GM21360 (cell line): Measurements from ENCODE around the gene CALR3.
"Not testable (repeated sequence)": the region's sequence is repeated elsewhere in the genome, so short reads cannot be mapped to it uniquely, and the experiment has no call there.

Experiments used
- ATAC-seq: cut with Tn5 transposase; IDR thresholded peaks from one replicate; pipeline ENCODE4 v1.9.1; 2021; ENCODE audit warnings: mild to moderate bottlenecking, moderate library complexity; ENCODE audit not compliant: unreplicated experiment

Gene CALR3

GRCh38 chr19:16524991-16525734 is 29.2 kb upstream of the CALR3 start:
- no peak for ATAC-seq

GRCh38 chr19:16522559-16523377 is 26.8 kb upstream of the CALR3 start:
- no peak for ATAC-seq

- no peak for ATAC-seq
Measured at GRCh38 chr19:16521715-16522289, 25.8 kb upstream of the CALR3 start.

- ATAC-seq, result no peak
Measured at GRCh38 chr19:16520986-16521624, 25.1 kb upstream of the CALR3 start.

GRCh38 chr19:16520074-16520973 is 24.4 kb upstream of the CALR3 start:
- no peak for ATAC-seq

GRCh38 chr19:16519230-16519687 is 23.3 kb upstream of the CALR3 start:
- ATAC-seq, result no peak

GRCh38 chr19:16518483-16519229 is 22.7 kb upstream of the CALR3 start:
- ATAC-seq, result no peak

- ATAC-seq, result no peak
Measured at GRCh38 chr19:16518061-16518460, 22.1 kb upstream of the CALR3 start.

- no peak for ATAC-seq
Measured at GRCh38 chr19:16516923-16517610, 21.1 kb upstream of the CALR3 start.

GRCh38 chr19:16516381-16516780 is 20.4 kb upstream of the CALR3 start:
- no peak for ATAC-seq

- ATAC-seq, result no peak
Measured at GRCh38 chr19:16514383-16515019, 18.5 kb upstream of the CALR3 start.

- ATAC-seq, result not testable (repeated sequence)
Measured at GRCh38 chr19:16512611-16513010, 16.6 kb upstream of the CALR3 start.

- no peak for ATAC-seq
Measured at GRCh38 chr19:16509141-16510061, 13.4 kb upstream of the CALR3 start.

GRCh38 chr19:16508546-16508945 is 12.6 kb upstream of the CALR3 start:
- ATAC-seq, result no peak

- no peak for ATAC-seq
Measured at GRCh38 chr19:16506961-16507360, 11.0 kb upstream of the CALR3 start.

- not testable (repeated sequence) for ATAC-seq
Measured at GRCh38 chr19:16506161-16506560, 10.2 kb upstream of the CALR3 start.

- no peak for ATAC-seq
Measured at GRCh38 chr19:16504271-16504670, 8.3 kb upstream of the CALR3 start.
